ENCODE measurements around the gene NT5C1B. TPM values are rescaled to one million over a fixed set of nuclear protein-coding genes. Genes with fewer than 3 reads are reported as not detected.

NT5C1B gene
- total RNA-seq, 2 donors from 2014 or later: not detected

DNA sequence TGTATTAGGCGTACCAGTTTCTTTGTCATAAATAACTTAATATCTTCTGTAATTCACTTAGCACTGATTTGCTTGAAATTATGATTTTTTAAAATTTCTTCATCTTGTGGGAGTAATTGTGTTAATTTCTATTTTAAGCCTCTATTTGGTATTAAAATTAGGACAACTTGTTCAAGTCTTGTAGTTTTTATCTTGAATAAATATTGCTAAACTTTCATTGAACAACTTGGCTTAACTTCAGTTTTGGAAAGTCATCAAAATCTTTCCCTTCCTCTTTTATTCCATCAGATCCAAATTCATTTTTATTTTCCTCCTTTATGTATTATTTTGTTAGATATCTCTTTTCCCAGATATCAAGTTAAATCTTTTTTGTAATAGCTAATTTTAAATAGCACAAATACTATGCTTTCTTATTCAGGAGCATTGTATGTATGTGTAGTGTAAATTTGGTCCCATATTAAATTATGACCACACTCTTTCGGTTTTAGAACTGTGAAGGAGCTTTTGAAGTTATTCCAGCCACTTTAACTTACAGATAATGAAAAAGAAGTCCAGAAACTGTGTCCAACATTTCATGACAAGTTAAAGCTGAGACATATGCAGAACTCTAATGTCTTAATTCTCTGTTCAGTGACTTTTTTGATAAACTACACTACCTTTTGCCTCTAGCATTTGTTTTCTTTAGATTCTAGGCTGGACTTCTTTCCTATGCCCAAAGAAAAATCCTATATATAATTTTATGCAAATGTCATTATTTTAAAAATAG, 31.7 kb upstream of the NT5C1B start:
- no peaks in the 10 kb centered on the region for H3K36me3 ChIP-seq (replicated peaks in 1 of 2; ENCODE audit: insufficient read depth in 1 of 2, low read depth in 2 of 2)
- DNase-seq (no peak), ATAC-seq (peak; percentile 47)
- TF ChIP-seq CTCF (IDR thresholded peaks at IDR 0.05) (no peak), POLR2A (IDR thresholded peaks at IDR 0.05) (no peak)
- 68% methylated on average over 2 of the region's 2 CpGs for WGBS, 2 donors
- H3K27me3 ChIP-seq: no peaks in the 10 kb centered on the region
- H3K9me3 ChIP-seq: no peaks in the 10 kb centered on the region
- no peak overlapping the region for H3K4me3 ChIP-seq
- H3K4me1 ChIP-seq: peaks cover 27% of the 10 kb centered on the region
- H3K27ac ChIP-seq: no peak overlapping the region
- intact Hi-C loops (cut with DNase I): no loop called here

DNA sequence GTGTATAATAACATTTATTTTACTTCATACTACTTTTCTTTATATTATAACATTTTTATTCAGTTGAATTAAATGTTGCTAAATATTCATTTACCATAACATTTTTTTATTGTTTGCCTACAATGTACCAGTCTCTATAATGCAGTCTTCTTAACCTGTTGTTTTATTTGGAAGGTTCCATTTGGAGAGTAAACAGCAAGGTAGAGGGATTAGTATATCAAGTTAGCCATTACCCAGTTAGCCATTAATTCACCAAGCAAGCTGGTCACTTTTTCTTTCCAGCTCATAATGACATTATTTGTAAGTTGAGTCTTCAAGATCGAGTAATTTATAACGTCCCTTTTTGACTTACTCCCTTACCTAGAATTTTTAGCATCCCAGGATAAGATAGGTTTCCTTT, 29.7 kb upstream of the NT5C1B start:
- intact Hi-C loops (cut with DNase I): no loop called here
- Histone ChIP-seq H3K4me1 (peaks cover 22% of the 10 kb centered on the region), H3K9me3 (no peaks in the 10 kb centered on the region), H3K27me3 (no peaks in the 10 kb centered on the region), H3K4me3 (no peak overlapping the region), H3K27ac (no peak overlapping the region), H3K36me3 (replicated peaks in 1 of 2; ENCODE audit: insufficient read depth in 1 of 2, low read depth in 2 of 2) (no peaks in the 10 kb centered on the region)
- TF ChIP-seq CTCF (IDR thresholded peaks at IDR 0.05): no peak
- no peak for DNase-seq
- no peak for ATAC-seq
- 60 to 68% methylated on average over 2 of the region's 2 CpGs for WGBS, 2 donors

- no peaks in the 10 kb centered on the region for H3K4me1 ChIP-seq
- H3K36me3 ChIP-seq (replicated peaks in 1 of 2; ENCODE audit: insufficient read depth in 1 of 2, low read depth in 2 of 2): no peaks in the 10 kb centered on the region
- no peak overlapping the region for H3K4me3 ChIP-seq
- H3K27me3 ChIP-seq: no peaks in the 10 kb centered on the region
- TF ChIP-seq POLR2A (IDR thresholded peaks at IDR 0.05) (no peak), CTCF (IDR thresholded peaks at IDR 0.05) (no peak)
- H3K9me3 ChIP-seq: no peaks in the 10 kb centered on the region
- intact Hi-C loops (cut with DNase I): no loop called here
- no peak for ATAC-seq
- H3K27ac ChIP-seq: no peak overlapping the region
- DNase-seq: no peak
These were observed 24.7 kb upstream of the NT5C1B start for GRCh38 chr2:18614041-18614440.

DNA sequence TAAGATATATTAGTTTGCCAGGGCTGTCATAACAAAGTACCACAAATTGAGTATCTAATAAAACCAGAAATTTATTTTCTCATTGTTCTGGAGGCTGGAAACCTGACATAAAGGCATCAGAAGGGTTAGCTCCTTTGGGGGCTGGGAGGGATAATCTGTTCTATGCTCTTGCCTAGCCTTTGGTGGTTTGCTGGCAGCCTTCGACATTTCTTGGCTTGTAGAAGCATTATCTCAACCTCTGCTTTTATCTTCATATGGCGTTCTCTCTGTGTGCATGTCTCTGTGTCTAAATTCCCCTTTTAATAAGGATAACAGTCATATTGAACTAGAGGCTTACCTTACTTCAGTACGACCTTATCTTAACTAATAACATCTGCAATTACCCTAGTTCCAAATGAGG, 22.8 kb upstream of the NT5C1B start:
- Histone ChIP-seq H3K9me3 (no peaks in the 10 kb centered on the region), H3K36me3 (replicated peaks in 1 of 2; ENCODE audit: insufficient read depth in 1 of 2, low read depth in 2 of 2) (no peaks in the 10 kb centered on the region), H3K27me3 (no peaks in the 10 kb centered on the region), H3K4me1 (no peaks in the 10 kb centered on the region), H3K4me3 (no peak overlapping the region), H3K27ac (no peak overlapping the region)
- intact Hi-C loops (cut with DNase I): no loop called here
- TF ChIP-seq POLR2A (IDR thresholded peaks at IDR 0.05) (no peak), CTCF (IDR thresholded peaks at IDR 0.05) (no peak)
- 41 to 61% methylated on average over 3 of the region's 3 CpGs for WGBS, 2 donors
- ATAC-seq: no peak
- no peak for DNase-seq

DNA sequence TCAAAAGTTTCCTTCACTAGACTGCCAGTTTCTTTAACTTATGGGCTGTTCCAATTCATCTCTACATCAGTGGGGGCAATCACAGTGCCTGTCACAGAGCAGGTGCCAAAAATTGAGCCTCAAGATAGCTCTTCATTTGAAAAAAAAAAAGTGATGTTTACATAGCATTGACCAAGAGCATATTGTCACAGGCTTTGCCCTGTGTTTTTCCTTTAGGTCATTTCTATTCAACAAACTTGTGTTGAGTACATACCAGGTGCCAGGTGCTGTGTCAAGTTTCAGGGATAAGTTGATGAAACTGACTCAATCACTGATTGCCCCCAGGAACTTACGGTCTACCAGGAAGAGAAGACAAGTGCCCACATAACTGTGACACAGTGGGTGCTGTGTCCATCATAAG, 22.2 kb upstream of the NT5C1B start:
- 81 to 84% methylated on average over 1 of the region's 1 CpG for WGBS, 2 donors
- no peaks in the 10 kb centered on the region for H3K9me3 ChIP-seq
- ATAC-seq (no peak), DNase-seq (peak in 1 of 4 donors; percentile 13)
- intact Hi-C loops (cut with DNase I): no loop called here
- no peaks in the 10 kb centered on the region for H3K27me3 ChIP-seq
- no peaks in the 10 kb centered on the region for H3K36me3 ChIP-seq (replicated peaks in 1 of 2; ENCODE audit: insufficient read depth in 1 of 2, low read depth in 2 of 2)
- no peaks in the 10 kb centered on the region for H3K4me1 ChIP-seq
- no peak for TF ChIP-seq CTCF (IDR thresholded peaks at IDR 0.05)
- no peak for TF ChIP-seq POLR2A (IDR thresholded peaks at IDR 0.05)
- no peak overlapping the region for H3K4me3 ChIP-seq
- no peak overlapping the region for H3K27ac ChIP-seq

Measured in body of pancreas (tissue), 4 donors.